Activated T-helper 9 cell treated with anti-CD3 and anti-CD28 coated beads, Interleukin-2, amount 50 U/mL, for 16 hours (primary cell): ENCODE results near the gene IDE.
A peak's percentile ranks its signal among the peaks of the same experiment; 100 is the strongest.
"Not testable (repeated sequence)": the region's sequence is repeated elsewhere in the genome, so short reads cannot be mapped to it uniquely, and the experiment has no call there.

Source experiments
- DNase-seq: peaks from one replicate; pipeline ENCODE4 v3.0.0-alpha.2; 2020; ENCODE audit warnings: low read depth

The IDE gene

GRCh38 chr10:92573798-92574547 is at the start of gene IDE:
Gene IDE (minus strand): TSS chr10:92574093. CDS start chr10:92574019, 74 bp downstream.
- DNase-seq, result peak; percentile 74

GRCh38 chr10:92619368-92619767 is 45.5 kb upstream of the IDE start:
- DNase-seq, result no peak

GRCh38 chr10:92615515-92615914 is 41.6 kb upstream of the IDE start:
- no peak for DNase-seq

GRCh38 chr10:92604841-92605240 is 30.9 kb upstream of the IDE start:
- DNase-seq, result no peak

- DNase-seq, result no peak
Observed at GRCh38 chr10:92598321-92598720, 24.4 kb upstream of the IDE start.

GRCh38 chr10:92595505-92595904 is 21.6 kb upstream of the IDE start:
- DNase-seq, result no peak

DNA sequence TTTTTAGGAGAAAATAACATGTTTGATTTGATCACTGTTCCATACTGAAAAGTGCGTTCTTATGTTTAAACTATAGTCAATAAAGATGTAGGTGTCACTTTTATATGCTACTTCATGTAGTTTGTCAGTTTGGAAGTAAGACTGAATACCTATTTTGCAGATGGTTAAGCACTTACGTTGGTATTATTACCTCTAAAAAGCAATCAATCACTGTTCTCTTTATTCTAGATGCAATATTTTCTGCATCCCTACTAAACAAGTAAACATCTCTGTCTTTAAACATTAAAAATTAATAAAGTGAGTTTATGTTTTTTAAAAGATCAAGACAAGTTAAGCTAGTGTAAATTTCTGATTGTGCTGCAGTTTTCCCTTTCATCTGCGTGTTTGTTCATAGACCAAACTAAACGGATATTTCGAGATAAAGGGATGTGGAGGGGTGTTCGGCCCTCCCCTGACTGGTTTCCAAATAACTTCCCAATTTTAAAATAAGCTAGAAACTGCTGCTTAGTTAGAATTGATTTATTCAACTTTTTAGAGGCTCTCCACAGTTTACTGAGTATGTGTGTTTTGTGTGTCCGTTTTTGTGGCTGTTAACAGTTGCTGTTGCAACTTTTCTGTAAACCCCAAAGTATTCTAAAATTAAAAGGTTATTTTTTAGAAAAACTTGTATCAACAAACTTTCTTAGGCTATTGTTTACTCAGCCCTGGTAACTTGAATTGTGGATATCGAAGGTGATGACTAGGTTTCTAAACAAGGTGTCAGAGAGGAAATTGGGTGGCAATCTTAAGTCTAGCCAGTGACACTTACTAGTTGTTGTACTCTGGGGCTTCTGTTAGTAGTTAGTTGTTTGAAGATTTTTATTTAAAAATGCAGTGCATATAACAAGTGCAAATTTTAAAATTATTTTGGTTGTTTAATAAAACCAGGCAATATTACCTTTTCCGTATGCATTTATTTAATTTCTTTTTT is 20.0 kb upstream of the IDE start:
- DNase-seq, result no peak

GRCh38 chr10:92592761-92593618 is 19.1 kb upstream of the IDE start, which contains the start of gene KIF11:
Gene KIF11 (plus strand): TSS chr10:92593130. CDS start chr10:92593376, 246 bp downstream.
- DNase-seq, result peak; percentile 91

DNA sequence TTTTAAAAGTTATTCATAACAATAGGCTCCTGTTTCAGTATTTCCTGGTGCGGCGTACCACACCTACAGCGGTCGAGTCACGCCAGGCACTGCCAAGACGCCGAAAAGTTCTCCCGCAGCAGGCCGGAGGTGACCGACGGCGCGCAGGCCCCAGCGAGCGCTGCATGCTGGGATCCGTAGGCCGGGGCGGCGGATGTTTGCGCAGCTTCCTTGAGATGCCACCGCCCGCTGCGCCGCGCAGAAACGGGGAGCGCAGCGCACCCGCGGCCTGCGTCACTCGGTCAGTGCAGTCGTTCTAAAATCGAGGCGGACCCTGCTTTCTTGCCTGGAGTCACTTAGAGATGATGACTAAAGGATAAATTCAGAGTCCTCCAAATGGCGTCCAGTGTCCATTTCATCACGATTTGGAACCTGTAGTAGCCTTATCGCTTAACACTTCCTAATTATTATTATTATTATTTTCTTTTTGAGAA is 17.7 kb upstream of the IDE start:
- DNase-seq, result peak; percentile 84

GRCh38 chr10:92590623-92591549 is 17.0 kb upstream of the IDE start:
- no peak for DNase-seq

GRCh38 chr10:92582347-92582746 is 8.5 kb upstream of the IDE start:
- not testable (repeated sequence) for DNase-seq

DNA sequence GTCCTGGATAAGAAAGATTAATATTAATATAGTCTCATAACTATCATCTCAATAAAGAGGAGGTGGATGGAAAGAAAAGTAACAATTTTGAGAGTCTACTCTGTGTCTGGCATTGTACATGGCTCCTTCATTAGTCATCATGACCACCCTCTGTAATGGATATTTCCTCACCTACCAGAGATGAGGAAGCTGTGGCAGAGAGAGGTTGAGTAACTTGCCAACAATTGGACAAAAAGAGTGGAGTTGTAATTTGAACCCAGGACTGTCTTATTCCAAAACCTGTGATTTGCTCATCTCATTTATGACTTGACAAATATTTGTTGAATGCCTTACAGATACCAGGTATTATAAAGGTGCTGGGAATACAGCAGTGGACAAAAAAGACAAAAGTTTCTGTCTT is 2.1 kb upstream of the IDE start:
- no peak for DNase-seq

DNA sequence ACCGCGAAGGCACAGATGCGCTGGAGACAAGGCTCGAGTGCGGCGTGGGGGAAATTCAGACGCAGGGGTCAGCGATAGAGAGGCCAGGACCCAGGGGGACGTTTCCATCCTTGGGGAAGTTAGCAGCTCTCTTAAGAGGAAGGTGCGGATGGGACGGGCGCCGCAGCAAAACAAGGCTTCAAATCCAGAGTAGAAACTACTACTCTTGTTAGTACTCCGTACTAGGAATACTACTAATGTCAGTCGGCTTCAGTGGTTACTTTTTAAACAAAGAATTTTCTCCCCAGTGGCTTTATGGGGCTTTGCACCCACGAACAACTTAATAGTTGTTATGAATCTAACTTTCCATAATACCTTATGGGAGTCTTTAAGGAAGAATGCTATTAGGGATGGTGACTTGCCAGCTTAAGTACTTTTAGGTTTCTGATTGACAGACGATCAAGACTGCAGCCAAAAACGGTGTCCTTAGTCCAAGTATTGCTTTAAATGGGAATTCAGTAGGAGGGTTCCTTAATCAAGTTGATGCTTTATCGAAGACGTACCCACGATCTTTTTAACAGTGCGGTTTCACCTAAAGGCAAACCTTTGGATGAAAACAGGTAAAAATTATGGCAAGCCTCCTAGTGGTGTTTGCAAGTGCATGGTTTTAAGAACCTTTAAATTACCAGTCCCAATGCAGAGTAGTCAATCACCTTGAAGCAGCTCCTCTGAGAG is 812 bp upstream of the IDE start:
- DNase-seq, result no peak

DNA sequence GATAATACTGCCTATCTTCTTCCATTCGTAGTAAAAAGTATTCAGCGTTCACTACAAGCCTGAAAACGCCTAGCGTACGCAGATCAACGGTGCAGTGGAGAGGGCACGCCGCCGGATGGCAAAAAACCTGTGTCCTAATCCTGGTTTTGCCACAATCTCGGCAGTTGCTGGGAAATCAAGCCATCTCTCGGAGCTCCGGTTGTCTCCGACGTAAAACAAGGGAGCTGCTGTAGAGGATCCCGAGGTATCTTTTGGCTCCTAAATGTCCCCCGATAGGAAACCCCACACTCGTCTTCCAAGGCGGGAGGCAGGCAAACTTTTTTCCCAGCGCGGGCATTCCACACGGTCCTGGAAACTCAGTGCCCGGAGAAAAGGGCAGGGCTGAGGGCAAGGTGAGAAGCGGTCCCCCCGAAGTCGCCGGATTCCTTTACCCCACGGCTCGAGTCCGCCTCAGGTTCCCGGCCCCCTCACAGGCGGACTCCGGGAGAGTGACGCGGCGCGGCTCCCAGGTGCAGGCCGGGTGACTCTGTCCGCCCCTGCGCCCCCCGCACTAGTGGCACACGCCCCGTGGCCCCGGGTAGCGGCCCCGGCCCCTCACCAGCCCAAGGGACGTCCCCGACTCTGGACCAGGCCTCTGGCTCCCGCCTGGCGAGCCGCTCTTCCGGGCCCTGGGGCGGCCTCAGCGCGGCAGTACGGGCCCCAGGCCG is 649 bp downstream of the IDE start:
- peak; percentile 20 for DNase-seq

GRCh38 chr10:92572362-92573090 is 1.4 kb downstream of the IDE start:
- DNase-seq, result no peak

DNA sequence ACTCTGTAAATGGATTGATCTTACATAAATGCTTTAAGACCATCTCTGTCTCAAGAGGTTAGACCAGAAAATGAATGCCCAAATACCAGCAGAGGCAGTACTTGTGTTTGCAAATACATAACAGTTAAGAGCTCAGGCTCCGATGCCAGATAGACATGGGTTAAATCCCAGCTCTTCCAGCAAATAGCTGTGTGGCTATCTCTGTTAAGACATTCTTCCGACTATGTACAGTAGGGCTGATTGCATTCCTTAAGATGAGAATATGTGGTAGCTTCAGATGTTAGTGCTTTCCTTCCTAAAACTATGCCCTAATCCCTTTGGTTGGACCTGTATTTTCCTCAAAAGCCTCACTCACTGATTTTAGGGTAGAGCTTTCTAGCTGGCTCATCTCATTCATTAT is 2.2 kb downstream of the IDE start:
- DNase-seq, result no peak

DNA sequence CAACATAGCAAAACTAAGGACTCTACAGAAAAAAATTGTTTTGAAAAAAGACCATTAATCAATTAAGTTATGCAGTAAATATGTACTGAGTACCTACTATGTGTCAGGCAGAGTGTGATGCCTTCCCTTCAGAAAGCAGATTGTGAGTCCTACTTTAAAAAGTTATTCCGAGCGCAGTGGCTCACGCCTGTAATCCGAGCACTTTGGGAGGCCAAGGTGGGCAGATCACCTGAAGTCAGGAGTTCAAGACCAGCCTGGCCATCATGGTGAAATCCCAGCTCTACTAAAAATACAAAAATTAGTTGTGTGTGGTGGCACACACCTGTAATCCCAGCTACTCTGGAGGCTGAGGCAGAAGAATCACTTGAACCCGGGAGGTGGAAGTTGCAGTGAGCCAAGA is 4.2 kb downstream of the IDE start:
- DNase-seq, result not testable (repeated sequence)

- no peak for DNase-seq
Observed at GRCh38 chr10:92569071-92569470, 4.8 kb downstream of the IDE start.
